Mesenchymal stem cell (in vitro differentiated cells and primary cell): ENCODE data around the gene SULT6B1.

Source experiments
- DNase-seq: peaks from one replicate; pipeline ENCODE4 v3.0.0-alpha.2; 2013
- H2AFZ ChIP-seq: one replicate; pipeline ENCODE4 v1.6.1; 2013; ENCODE audit warnings: low read depth, mild to moderate bottlenecking, control low read depth, inconsistent platforms, low read length, moderate library complexity
- H2AK5ac ChIP-seq: 2 replicates; pipeline ENCODE4 v1.6.1; 2013; ENCODE audit warnings: low read length, moderate library complexity, mild to moderate bottlenecking, inconsistent platforms; ENCODE audit not compliant: severe bottlenecking
- H2BK120ac ChIP-seq: one replicate; pipeline ENCODE4 v1.6.1; 2013; ENCODE audit warnings: low read depth, mild to moderate bottlenecking, inconsistent platforms, low read length, moderate library complexity
- H2BK12ac ChIP-seq, 2 experiments: one replicate each; pipeline ENCODE4 v1.6.1; 2013; ENCODE audit warnings: inconsistent platforms in 2 of 2, low read length in 2 of 2, mild to moderate bottlenecking in 2 of 2, moderate library complexity in 2 of 2, control low read depth in 1 of 2
- H2BK15ac ChIP-seq: one replicate; pipeline ENCODE4 v1.6.1; 2013; ENCODE audit warnings: mild to moderate bottlenecking, low read depth, inconsistent platforms; ENCODE audit not compliant: poor library complexity, severe bottlenecking
- H2BK5ac ChIP-seq: 2 replicates; pipeline ENCODE4 v1.6.1; 2013; ENCODE audit warnings: low read depth, mild to moderate bottlenecking, low read length, control low read depth, inconsistent platforms; ENCODE audit not compliant: poor library complexity, severe bottlenecking
- H3K14ac ChIP-seq, 2 experiments: one replicate each; pipeline ENCODE4 v1.6.1; 2013; ENCODE audit warnings: inconsistent platforms in 2 of 2, low read length in 2 of 2, control low read depth in 1 of 2, mild to moderate bottlenecking in 1 of 2, moderate library complexity in 1 of 2
- H3K18ac ChIP-seq, 2 experiments: one replicate each; pipeline ENCODE4 v1.6.1; 2013; ENCODE audit warnings: inconsistent platforms in 2 of 2, low read length in 2 of 2, control low read depth in 1 of 2, low read depth in 1 of 2, mild to moderate bottlenecking in 1 of 2
- H3K23ac ChIP-seq, 2 experiments: one replicate each; pipeline ENCODE4 v1.6.1; 2013; ENCODE audit warnings: inconsistent platforms in 2 of 2, low read length in 2 of 2, mild to moderate bottlenecking in 2 of 2, moderate library complexity in 2 of 2, control low read depth in 1 of 2
- H3K27ac ChIP-seq: 2 replicates; pipeline ENCODE4 v1.5.1; 2013; ENCODE audit warnings: mild to moderate bottlenecking, moderate library complexity, low read length, control low read depth, inconsistent platforms; ENCODE audit not compliant: poor library complexity, severe bottlenecking
- H3K27me3 ChIP-seq, 2 experiments: 2 replicates each; pipeline versions ENCODE4 v1.6.1 to v1.7.0; 2013; ENCODE audit warnings: low read length in 2 of 2, mild to moderate bottlenecking in 2 of 2, moderate library complexity in 2 of 2, control low read depth in 1 of 2, inconsistent platforms in 1 of 2; ENCODE audit not compliant: control insufficient read depth in 1 of 2, insufficient read depth in 1 of 2
- H3K36me3 ChIP-seq, 2 experiments: 2 replicates each; pipeline versions ENCODE4 v1.6.1 to v1.7.0; 2013; ENCODE audit warnings: low read length in 2 of 2, control low read depth in 1 of 2, inconsistent platforms in 1 of 2, low read depth in 1 of 2, mild to moderate bottlenecking in 1 of 2; ENCODE audit not compliant: insufficient read depth in 2 of 2, control insufficient read depth in 1 of 2
- H3K4ac ChIP-seq, 2 experiments: one replicate each; pipeline ENCODE4 v1.6.1; 2013; ENCODE audit warnings: inconsistent platforms in 2 of 2, low read length in 2 of 2, mild to moderate bottlenecking in 2 of 2, moderate library complexity in 2 of 2, control low read depth in 1 of 2, low read depth in 1 of 2
- H3K4me1 ChIP-seq: 2 replicates; pipeline ENCODE4 v1.6.1; 2013; ENCODE audit warnings: low read depth, low read length, control low read depth; ENCODE audit not compliant: control insufficient read depth, insufficient read depth
- H3K4me2 ChIP-seq: 2 replicates; pipeline ENCODE4 v1.6.1; 2013; ENCODE audit warnings: low read length, mild to moderate bottlenecking, inconsistent platforms; ENCODE audit not compliant: poor library complexity, severe bottlenecking
- H3K4me3 ChIP-seq, 2 experiments: 2 replicates each; pipeline versions ENCODE4 v1.5.1 to v1.7.0; 2013; ENCODE audit warnings: low read length in 2 of 2, mild to moderate bottlenecking in 2 of 2, control low read depth in 1 of 2, low read depth in 1 of 2; ENCODE audit not compliant: insufficient read depth in 1 of 2
- H3K79me1 ChIP-seq: replicated peaks from 2 replicates; pipeline ENCODE4 v1.6.1; 2013; ENCODE audit warnings: mild to moderate bottlenecking, control low read depth, low read length, inconsistent platforms; ENCODE audit not compliant: poor library complexity, severe bottlenecking
- H3K9ac ChIP-seq: 2 replicates; pipeline ENCODE4 v1.7.0; 2013; ENCODE audit warnings: mild to moderate bottlenecking, low read length, moderate library complexity
- H3K9me3 ChIP-seq: 2 replicates; pipeline ENCODE4 v1.7.0; 2013; ENCODE audit warnings: mild to moderate bottlenecking, low read length; ENCODE audit not compliant: control insufficient read depth
- H4K8ac ChIP-seq: one replicate; pipeline ENCODE4 v1.6.1; 2013; ENCODE audit warnings: inconsistent platforms, mild to moderate bottlenecking, low read length, moderate library complexity
- H4K91ac ChIP-seq: one replicate; pipeline ENCODE4 v1.6.1; 2013; ENCODE audit warnings: mild to moderate bottlenecking, low read length, inconsistent platforms
- WGBS: methylation state at CpG from one replicate; pipeline ENCODE4 v1.1.7; 2013; ENCODE audit warnings: mixed read lengths; 5-methylcytosine and 5-hydroxymethylcytosine counted together

The SULT6B1 gene

GRCh38 chr2:37181726-37182684 is 6.5 kb downstream of the SULT6B1 start:
- H3K14ac ChIP-seq = no peak overlapping the region
- no peak overlapping the region for H3K4ac ChIP-seq
- no peaks in the 10 kb centered on the region for H3K79me1 ChIP-seq
- no peak overlapping the region for H3K18ac ChIP-seq
- no peak overlapping the region for H3K4me2 ChIP-seq
- no peaks in the 10 kb centered on the region for H3K4me1 ChIP-seq
- H2AK5ac ChIP-seq = no peak overlapping the region
- no peak overlapping the region for H4K8ac ChIP-seq
- peak; percentile 85 for DNase-seq
- H4K91ac ChIP-seq = no peak overlapping the region
- H2BK12ac ChIP-seq = no peak overlapping the region
- no peaks in the 10 kb centered on the region for H3K9me3 ChIP-seq
- no peak overlapping the region for H2AFZ ChIP-seq
- H3K23ac ChIP-seq = no peak overlapping the region
- H3K4me3 ChIP-seq = no peak overlapping the region
- H3K36me3 ChIP-seq = no peaks in the 10 kb centered on the region
- WGBS = 51% methylated on average over 11 of the region's 17 CpGs
- no peak overlapping the region for H2BK15ac ChIP-seq
- H3K9ac ChIP-seq = no peak overlapping the region
- no peak overlapping the region for H2BK120ac ChIP-seq
- H2BK5ac ChIP-seq = no peak overlapping the region
- H3K27ac ChIP-seq = no peak overlapping the region
- H3K27me3 ChIP-seq = no peaks in the 10 kb centered on the region

- H3K27me3 ChIP-seq = no peaks in the 10 kb centered on the region
- peak overlapping the region; percentile 48 for H2BK15ac ChIP-seq
- no peak overlapping the region for H3K9ac ChIP-seq
- H3K14ac ChIP-seq = no peak overlapping the region
- no peak overlapping the region for H3K18ac ChIP-seq
- H2BK120ac ChIP-seq = no peak overlapping the region
- H3K4ac ChIP-seq = no peak overlapping the region
- H3K36me3 ChIP-seq = no peaks in the 10 kb centered on the region
- WGBS = 100% methylated on average over 5 of the region's 5 CpGs
- no peak overlapping the region for H4K8ac ChIP-seq
- H2BK5ac ChIP-seq = no peak overlapping the region
- H3K4me3 ChIP-seq = no peak overlapping the region
- no peak overlapping the region for H3K27ac ChIP-seq
- no peak for DNase-seq
- H3K9me3 ChIP-seq = no peaks in the 10 kb centered on the region
- H4K91ac ChIP-seq = no peak overlapping the region
- H3K4me1 ChIP-seq = no peaks in the 10 kb centered on the region
- no peaks in the 10 kb centered on the region for H3K79me1 ChIP-seq
- no peak overlapping the region for H3K4me2 ChIP-seq
- no peak overlapping the region for H2AK5ac ChIP-seq
- H3K23ac ChIP-seq = no peak overlapping the region
- no peak overlapping the region for H2AFZ ChIP-seq
- no peak overlapping the region for H2BK12ac ChIP-seq
Observed at GRCh38 chr2:37180640-37181039, 7.8 kb downstream of the SULT6B1 start.

- Histone ChIP-seq H2BK15ac (peak overlapping the region; percentile 48), H3K9ac (peak overlapping the region; percentile 37), H2AFZ (no peak overlapping the region), H3K79me1 (no peaks in the 10 kb centered on the region), H3K4me3 (no peak overlapping the region), H3K23ac (no peak overlapping the region), H3K27ac (no peak overlapping the region), H4K8ac (no peak overlapping the region), H3K18ac (no peak overlapping the region), H3K14ac (no peak overlapping the region), H2BK5ac (no peak overlapping the region), H2AK5ac (no peak overlapping the region), H3K27me3 (no peaks in the 10 kb centered on the region), H3K4ac (no peak overlapping the region), H3K4me1 (no peaks in the 10 kb centered on the region), H3K36me3 (no peaks in the 10 kb centered on the region), H3K4me2 (no peak overlapping the region), H2BK120ac (no peak overlapping the region), H4K91ac (no peak overlapping the region), H3K9me3 (no peaks in the 10 kb centered on the region), H2BK12ac (no peak overlapping the region)
- WGBS = 64% methylated on average over 4 of the region's 4 CpGs
- DNase-seq = peak; percentile 46
Observed at GRCh38 chr2:37180006-37180639, 8.3 kb downstream of the SULT6B1 start.

GRCh38 chr2:37173741-37174140 is 14.7 kb downstream of the SULT6B1 start:
- Histone ChIP-seq H3K79me1 (no peaks in the 10 kb centered on the region), H3K23ac (no peak overlapping the region), H3K4ac (no peak overlapping the region), H3K4me2 (no peak overlapping the region), H2BK5ac (no peak overlapping the region), H4K91ac (no peak overlapping the region), H3K18ac (no peak overlapping the region), H4K8ac (no peak overlapping the region), H3K27me3 (no peaks in the 10 kb centered on the region), H3K9me3 (no peaks in the 10 kb centered on the region), H2BK12ac (no peak overlapping the region), H2BK15ac (no peak overlapping the region), H3K36me3 (no peaks in the 10 kb centered on the region), H3K4me1 (no peaks in the 10 kb centered on the region), H3K9ac (no peak overlapping the region), H3K4me3 (no peak overlapping the region), H2BK120ac (no peak overlapping the region), H3K27ac (no peak overlapping the region), H3K14ac (no peak overlapping the region), H2AK5ac (no peak overlapping the region), H2AFZ (no peak overlapping the region)
- DNase-seq = no peak
- WGBS = 63% methylated on average over 1 of the region's 1 CpG
